ENCODE data around the gene EXOC1.
"Not testable (repeated sequence)": the region's sequence is repeated elsewhere in the genome, so short reads cannot be mapped to it uniquely, and the experiment has no call there.

Gene EXOC1

GRCh38 chr4:55932511-55932910, 79.1 kb downstream of the EXOC1 start:
- TF ChIP-seq, protein P1, sequence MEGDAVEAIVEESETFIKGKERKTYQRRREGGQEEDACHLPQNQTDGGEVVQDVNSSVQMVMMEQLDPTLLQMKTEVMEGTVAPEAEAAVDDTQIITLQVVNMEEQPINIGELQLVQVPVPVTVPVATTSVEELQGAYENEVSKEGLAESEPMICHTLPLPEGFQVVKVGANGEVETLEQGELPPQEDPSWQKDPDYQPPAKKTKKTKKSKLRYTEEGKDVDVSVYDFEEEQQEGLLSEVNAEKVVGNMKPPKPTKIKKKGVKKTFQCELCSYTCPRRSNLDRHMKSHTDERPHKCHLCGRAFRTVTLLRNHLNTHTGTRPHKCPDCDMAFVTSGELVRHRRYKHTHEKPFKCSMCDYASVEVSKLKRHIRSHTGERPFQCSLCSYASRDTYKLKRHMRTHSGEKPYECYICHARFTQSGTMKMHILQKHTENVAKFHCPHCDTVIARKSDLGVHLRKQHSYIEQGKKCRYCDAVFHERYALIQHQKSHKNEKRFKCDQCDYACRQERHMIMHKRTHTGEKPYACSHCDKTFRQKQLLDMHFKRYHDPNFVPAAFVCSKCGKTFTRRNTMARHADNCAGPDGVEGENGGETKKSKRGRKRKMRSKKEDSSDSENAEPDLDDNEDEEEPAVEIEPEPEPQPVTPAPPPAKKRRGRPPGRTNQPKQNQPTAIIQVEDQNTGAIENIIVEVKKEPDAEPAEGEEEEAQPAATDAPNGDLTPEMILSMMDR (IDR thresholded peaks at IDR 0.05; ENCODE audit: low read depth, low read length): no peak
- no peak for DNase-seq (ENCODE audit: extremely low read depth, low read depth)

DNA sequence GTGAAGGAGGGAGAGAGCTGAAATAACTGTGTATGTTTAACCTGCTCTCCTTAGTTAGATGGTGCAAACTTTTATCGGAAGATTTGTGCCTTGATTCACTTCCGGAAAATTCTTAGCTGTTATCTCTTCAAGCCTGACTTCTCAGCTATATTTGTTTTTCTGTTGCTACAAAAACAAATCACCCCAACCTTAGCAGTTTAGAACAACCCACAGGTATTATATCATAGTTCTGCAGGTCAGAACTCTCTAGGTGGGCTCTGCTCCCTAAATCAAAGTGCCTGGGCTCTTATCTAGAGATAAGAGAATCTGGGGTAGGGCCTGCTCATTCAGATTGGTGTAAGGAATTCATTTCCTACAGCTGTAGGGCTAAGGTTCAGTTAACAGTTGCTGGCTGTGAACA, 80.2 kb downstream of the EXOC1 start:
- DNase-seq (ENCODE audit: extremely low read depth, low read depth): no peak
- TF ChIP-seq, protein P1 (IDR thresholded peaks at IDR 0.05; ENCODE audit: low read depth, low read length): no peak

- not testable (repeated sequence) for DNase-seq (ENCODE audit: extremely low read depth, low read depth)
Observed at GRCh38 chr4:55935907-55936306, 82.5 kb downstream of the EXOC1 start.

GRCh38 chr4:55938481-55938880, 85.0 kb downstream of the EXOC1 start:
- TF ChIP-seq, protein P1 (IDR thresholded peaks at IDR 0.05; ENCODE audit: low read depth, low read length): no peak
- DNase-seq (ENCODE audit: extremely low read depth, low read depth): no peak

DNA sequence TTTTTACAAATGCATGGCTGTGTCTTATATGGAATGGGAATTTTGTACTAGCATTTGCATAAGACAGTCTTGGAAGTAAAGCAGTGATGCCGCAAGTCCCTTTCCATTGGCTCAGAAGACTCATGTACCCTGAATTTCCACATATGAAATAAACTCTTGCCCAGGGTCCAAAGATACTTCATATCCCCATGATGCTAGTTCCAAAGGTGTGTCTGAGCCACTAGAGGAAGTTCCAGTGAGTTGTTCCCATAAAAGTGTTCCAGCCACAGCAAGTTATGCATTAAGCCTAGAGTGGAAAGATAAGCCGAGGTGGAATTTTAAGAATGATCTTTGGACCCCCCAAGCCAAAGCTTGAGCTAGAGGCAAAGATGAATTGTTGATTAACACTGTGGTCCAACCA, 86.0 kb downstream of the EXOC1 start:
- DNase-seq (ENCODE audit: extremely low read depth, low read depth): no peak
- TF ChIP-seq, protein P1 (IDR thresholded peaks at IDR 0.05; ENCODE audit: low read depth, low read length): no peak

- DNase-seq (ENCODE audit: extremely low read depth, low read depth): no peak
- TF ChIP-seq, protein P1 (IDR thresholded peaks at IDR 0.05; ENCODE audit: low read depth, low read length): no peak
Observed at GRCh38 chr4:55941881-55942396, 88.5 kb downstream of the EXOC1 start.

- TF ChIP-seq, protein P1 (IDR thresholded peaks at IDR 0.05; ENCODE audit: low read depth, low read length): no peak
- no peak for DNase-seq (ENCODE audit: extremely low read depth, low read depth)
Observed at GRCh38 chr4:55947254-55947882, 93.9 kb downstream of the EXOC1 start.
